Astrocyte (in vitro differentiated cells and primary cell): Measurements from ENCODE around the gene MAFB. TPM values are rescaled to one million over a fixed set of nuclear protein-coding genes. Genes with fewer than 3 reads are reported as not detected.

Experiments used
- DNase-seq: peaks from one replicate; pipeline ENCODE4 v3.0.0-alpha.2; 2010; ENCODE audit warnings: low read depth
- FAIRE-seq: peaks from 2 replicates; lab custom pipeline; 2011; peaks lifted over from hg19 to GRCh38; lab: Jason Lieb, UNC
- H2AFZ ChIP-seq: 2 replicates; pipeline ENCODE4 v1.6.0; 2012; ENCODE audit warnings: low read depth, low read length, inconsistent platforms
- H3K27ac ChIP-seq: 2 replicates; pipeline ENCODE4 v1.5.1; 2011; ENCODE audit warnings: low read depth, low read length, inconsistent platforms
- H3K27me3 ChIP-seq: 2 replicates; pipeline ENCODE4 v1.6.0; 2011; ENCODE audit warnings: low read length, inconsistent platforms; ENCODE audit not compliant: insufficient read depth
- H3K36me3 ChIP-seq: 2 replicates; pipeline ENCODE4 v1.5.1; 2011; ENCODE audit warnings: low read length, inconsistent platforms; ENCODE audit not compliant: insufficient read depth
- H3K4me1 ChIP-seq: 2 replicates; pipeline ENCODE4 v1.5.1; 2011; ENCODE audit warnings: low read length, inconsistent platforms; ENCODE audit not compliant: insufficient read depth
- H3K4me2 ChIP-seq: 2 replicates; pipeline ENCODE4 v1.6.0; 2012; ENCODE audit warnings: low read length, inconsistent platforms
- H3K4me3 ChIP-seq: 2 replicates; pipeline ENCODE4 v1.5.1; 2011; ENCODE audit warnings: low read depth, mild to moderate bottlenecking, low read length, inconsistent platforms; ENCODE audit not compliant: insufficient read depth
- H3K79me2 ChIP-seq: 2 replicates; pipeline ENCODE4 v1.6.0; 2012; ENCODE audit warnings: mild to moderate bottlenecking, low read length, inconsistent platforms; ENCODE audit not compliant: insufficient read depth
- H3K9ac ChIP-seq: 2 replicates; pipeline ENCODE4 v1.6.0; 2012; ENCODE audit warnings: mild to moderate bottlenecking, low read length, inconsistent platforms
- H3K9me3 ChIP-seq: 2 replicates; pipeline ENCODE4 v1.5.1; 2012; ENCODE audit warnings: low read depth, mild to moderate bottlenecking, low read length, inconsistent platforms; ENCODE audit not compliant: insufficient read depth
- H4K20me1 ChIP-seq: 2 replicates; pipeline ENCODE4 v1.6.0; 2012; ENCODE audit warnings: low read length, inconsistent platforms; ENCODE audit not compliant: insufficient read depth
- H3K27ac Mint-ChIP-seq: one replicate; pipeline ENCODE4 v1.8.0; 2021; ENCODE audit warnings: mild to moderate bottlenecking, mixed read lengths; ENCODE audit not compliant: unreplicated experiment
- H3K27me3 Mint-ChIP-seq: one replicate; pipeline ENCODE4 v1.8.0; 2021; ENCODE audit warnings: low read depth, mixed read lengths; ENCODE audit not compliant: unreplicated experiment
- H3K36me3 Mint-ChIP-seq: one replicate; pipeline ENCODE4 v1.8.0; 2021; ENCODE audit warnings: low read depth, mixed read lengths; ENCODE audit not compliant: unreplicated experiment
- H3K4me1 Mint-ChIP-seq: one replicate; pipeline ENCODE4 v1.8.0; 2021; ENCODE audit warnings: low read depth, mixed read lengths; ENCODE audit not compliant: unreplicated experiment
- H3K4me3 Mint-ChIP-seq: one replicate; pipeline ENCODE4 v1.8.0; 2021; ENCODE audit warnings: mild to moderate bottlenecking, moderate library complexity, mixed read lengths; ENCODE audit not compliant: unreplicated experiment
- H3K9me3 Mint-ChIP-seq: one replicate; pipeline ENCODE4 v1.8.0; 2021; ENCODE audit warnings: mild to moderate bottlenecking, mixed read lengths; ENCODE audit not compliant: unreplicated experiment
- CTCF ChIP-seq: IDR thresholded peaks from 2 replicates; pipeline ENCODE4 v1.5.1; 2011; ENCODE audit warnings: low read depth, mild to moderate bottlenecking, inconsistent platforms, low read length, moderate library complexity; ENCODE audit not compliant: insufficient read depth
- EZH2 ChIP-seq: IDR thresholded peaks from 2 replicates; pipeline ENCODE4 v1.6.1; 2012; ENCODE audit warnings: mild to moderate bottlenecking, low read length, inconsistent platforms; ENCODE audit not compliant: insufficient read depth
- total RNA-seq: library from RNA; stranded (reverse); gene quantifications from 2 replicates; pipeline ENCODE4 v1.2.1, GENCODE V29; 2021

The MAFB gene
- total RNA-seq, 1 donor from 2014 or later, result 2.9 TPM

DNA sequence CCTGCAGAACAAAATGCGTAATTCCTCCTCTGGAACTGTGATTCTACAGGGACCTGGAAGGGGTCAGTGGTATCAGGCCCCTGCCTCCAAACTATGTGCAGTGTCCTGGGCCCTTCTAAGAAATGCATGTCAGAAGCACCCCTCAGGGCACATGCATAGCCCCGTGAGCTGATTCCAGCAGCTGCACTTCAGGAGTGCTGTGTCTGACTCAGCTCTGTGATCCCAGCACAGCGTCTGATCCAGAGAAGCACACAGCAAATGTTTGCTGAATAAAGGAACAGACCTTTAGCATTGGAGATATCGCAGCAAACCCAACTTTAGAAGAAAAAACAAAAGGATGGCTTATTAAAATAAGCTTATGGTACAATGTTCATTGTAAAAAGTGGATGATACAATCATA is 15.8 kb upstream of the MAFB start:
- Histone ChIP-seq H3K9me3 (no peaks in the 10 kb centered on the region), H3K4me2 (no peak overlapping the region), H3K36me3 (no peaks in the 10 kb centered on the region), H3K9ac (no peak overlapping the region), H3K4me1 (no peaks in the 10 kb centered on the region), H4K20me1 (no peaks in the 10 kb centered on the region), H3K27ac (no peak overlapping the region), H3K27me3 (peaks cover 14% of the 10 kb centered on the region), H3K4me3 (no peak overlapping the region), H2AFZ (no peak overlapping the region), H3K79me2 (no peaks in the 10 kb centered on the region)
- H3K9me3 Mint-ChIP-seq, result no peaks in the 10 kb centered on the region
- H3K27me3 Mint-ChIP-seq, result peaks cover 33% of the 10 kb centered on the region
- no peaks in the 10 kb centered on the region for H3K36me3 Mint-ChIP-seq
- DNase-seq (no peak), FAIRE-seq (no peak)
- no peak overlapping the region for H3K27ac Mint-ChIP-seq
- H3K4me1 Mint-ChIP-seq, result peaks cover 3% of the 10 kb centered on the region
- TF ChIP-seq CTCF (no peak), EZH2 (no peak)
- no peak overlapping the region for H3K4me3 Mint-ChIP-seq

- no peaks in the 10 kb centered on the region for H3K9me3 Mint-ChIP-seq
- DNase-seq (no peak), FAIRE-seq (no peak)
- Histone ChIP-seq H3K27me3 (peaks cover 14% of the 10 kb centered on the region), H3K4me3 (no peak overlapping the region), H3K36me3 (no peaks in the 10 kb centered on the region), H2AFZ (no peak overlapping the region), H3K79me2 (no peaks in the 10 kb centered on the region), H3K27ac (no peak overlapping the region), H3K4me1 (no peaks in the 10 kb centered on the region), H3K9me3 (no peaks in the 10 kb centered on the region), H3K4me2 (no peak overlapping the region), H3K9ac (no peak overlapping the region), H4K20me1 (no peaks in the 10 kb centered on the region)
- TF ChIP-seq CTCF, result no peak
- TF ChIP-seq EZH2, result no peak
- no peak overlapping the region for H3K27ac Mint-ChIP-seq
- no peak overlapping the region for H3K4me3 Mint-ChIP-seq
- H3K4me1 Mint-ChIP-seq, result peaks cover 3% of the 10 kb centered on the region
- no peaks in the 10 kb centered on the region for H3K36me3 Mint-ChIP-seq
- peaks cover 41% of the 10 kb centered on the region for H3K27me3 Mint-ChIP-seq
These were observed 15.0 kb upstream of the MAFB start for GRCh38 chr20:40703975-40704530.

DNA sequence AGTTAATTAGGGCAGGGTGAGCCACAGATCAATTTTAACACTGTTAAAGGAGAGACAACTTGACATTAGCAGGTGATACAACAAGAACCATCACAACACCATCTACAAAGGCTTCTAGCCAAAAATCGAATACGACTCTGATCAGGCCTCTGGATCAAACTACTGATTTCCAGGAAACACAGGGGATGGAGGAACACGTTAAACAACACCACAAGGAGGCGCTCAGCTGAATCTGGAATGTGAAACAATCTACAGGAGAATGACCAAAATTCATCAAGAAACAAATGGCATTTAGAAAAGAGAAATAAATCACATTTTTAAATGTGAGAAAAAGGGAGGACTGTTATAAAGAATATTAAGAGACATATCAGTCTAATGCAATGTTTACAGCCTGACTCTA is 13.5 kb upstream of the MAFB start:
- Histone ChIP-seq H3K27ac (no peak overlapping the region), H3K4me2 (no peak overlapping the region), H2AFZ (no peak overlapping the region), H3K4me1 (no peaks in the 10 kb centered on the region), H3K9me3 (no peaks in the 10 kb centered on the region), H3K36me3 (no peaks in the 10 kb centered on the region), H4K20me1 (no peaks in the 10 kb centered on the region), H3K4me3 (no peak overlapping the region), H3K79me2 (no peaks in the 10 kb centered on the region), H3K9ac (no peak overlapping the region), H3K27me3 (peaks cover 14% of the 10 kb centered on the region)
- no peak for DNase-seq
- H3K9me3 Mint-ChIP-seq, result no peaks in the 10 kb centered on the region
- no peak for FAIRE-seq
- TF ChIP-seq CTCF, result no peak
- no peak for TF ChIP-seq EZH2
- H3K27me3 Mint-ChIP-seq, result peaks cover 57% of the 10 kb centered on the region
- no peaks in the 10 kb centered on the region for H3K36me3 Mint-ChIP-seq
- H3K27ac Mint-ChIP-seq, result no peak overlapping the region
- peaks cover 3% of the 10 kb centered on the region for H3K4me1 Mint-ChIP-seq
- no peak overlapping the region for H3K4me3 Mint-ChIP-seq
